DND-41 (cell line): ENCODE results near the gene LHX4.
A peak's percentile ranks its signal among the peaks of the same experiment; 100 is the strongest.

Experiments used
- ATAC-seq: fragments of 200-7000 bp; cut with Tn5 transposase; 3 replicates; pipeline ENCODE4 v1.9.1; 2021; ENCODE audit warnings: low read depth; ENCODE audit not compliant: insufficient read depth
- DNase-seq: peaks from one replicate; pipeline ENCODE4 v3.0.0-alpha.2; 2020
- H2AFZ ChIP-seq: 2 replicates; pipeline ENCODE4 v1.6.0; 2012; ENCODE audit warnings: low read depth, low read length
- H3K27ac ChIP-seq: 2 replicates; pipeline ENCODE4 v1.5.1; 2012; ENCODE audit warnings: low read length, inconsistent platforms
- H3K27me3 ChIP-seq: fragments of 200-600 bp; sonication (generic); 2 replicates; pipeline ENCODE4 v1.6.0; 2012; ENCODE audit warnings: low read length, mild to moderate bottlenecking, inconsistent platforms; ENCODE audit not compliant: insufficient read depth, poor library complexity
- H3K36me3 ChIP-seq: 2 replicates; pipeline ENCODE4 v1.5.1; 2012; ENCODE audit warnings: low read length, inconsistent platforms; ENCODE audit not compliant: insufficient read depth
- H3K4me1 ChIP-seq: 2 replicates; pipeline ENCODE4 v1.5.1; 2012; ENCODE audit warnings: mild to moderate bottlenecking, low read length; ENCODE audit not compliant: insufficient read depth
- H3K4me2 ChIP-seq: 2 replicates; pipeline ENCODE4 v1.6.0; 2012; ENCODE audit warnings: mild to moderate bottlenecking, moderate library complexity, low read length, inconsistent platforms; ENCODE audit not compliant: insufficient read depth
- H3K4me3 ChIP-seq, 2 experiments: fragments of 200-600 bp in 1 of 2; shearing (Covaris generic) in 1 of 2; 2 replicates each; pipeline ENCODE4 v1.5.1; 2012 to 2016; ENCODE audit warnings: inconsistent platforms in 2 of 2, low read length in 2 of 2, mild to moderate bottlenecking in 2 of 2, low read depth in 1 of 2, moderate library complexity in 1 of 2
- H3K79me2 ChIP-seq: 2 replicates; pipeline ENCODE4 v1.6.0; 2012; ENCODE audit warnings: low read length, inconsistent platforms; ENCODE audit not compliant: insufficient read depth
- H3K9ac ChIP-seq: 2 replicates; pipeline ENCODE4 v1.6.0; 2012; ENCODE audit warnings: low read depth, mild to moderate bottlenecking, inconsistent platforms, low read length, moderate library complexity
- H3K9me3 ChIP-seq: 2 replicates; pipeline ENCODE4 v1.5.1; 2012; ENCODE audit warnings: low read length, moderate library complexity, mild to moderate bottlenecking, inconsistent platforms; ENCODE audit not compliant: insufficient read depth, severe bottlenecking
- H4K20me1 ChIP-seq: 2 replicates; pipeline ENCODE4 v1.6.0; 2012; ENCODE audit warnings: low read length; ENCODE audit not compliant: insufficient read depth
- EZH2 ChIP-seq: IDR thresholded peaks from 3 replicates; pipeline ENCODE4 v1.6.1; 2012; ENCODE audit warnings: borderline replicate concordance, low read depth, mild to moderate bottlenecking, moderate library complexity, low read length, inconsistent platforms; ENCODE audit not compliant: severe bottlenecking
- TF ChIP-seq, protein P1 (sequence below): IDR thresholded peaks from 2 replicates; pipeline ENCODE4 v1.5.1; 2012; ENCODE audit warnings: borderline replicate concordance, low read length, moderate library complexity, mild to moderate bottlenecking; ENCODE audit not compliant: poor library complexity, severe bottlenecking; ENCODE audit errors: extremely low read depth

Gene LHX4

GRCh38 chr1:180248176-180248575 lies 18.1 kb downstream of the LHX4 start:
- H3K9ac ChIP-seq = no peak overlapping the region
- H4K20me1 ChIP-seq = no peaks in the 10 kb centered on the region; the same call in 1 of the 2 replicates
- no peak overlapping the region for H2AFZ ChIP-seq
- H3K4me3 ChIP-seq = no peak overlapping the region
- no peak overlapping the region for H3K4me2 ChIP-seq
- no peak for TF ChIP-seq EZH2
- TF ChIP-seq, protein P1, sequence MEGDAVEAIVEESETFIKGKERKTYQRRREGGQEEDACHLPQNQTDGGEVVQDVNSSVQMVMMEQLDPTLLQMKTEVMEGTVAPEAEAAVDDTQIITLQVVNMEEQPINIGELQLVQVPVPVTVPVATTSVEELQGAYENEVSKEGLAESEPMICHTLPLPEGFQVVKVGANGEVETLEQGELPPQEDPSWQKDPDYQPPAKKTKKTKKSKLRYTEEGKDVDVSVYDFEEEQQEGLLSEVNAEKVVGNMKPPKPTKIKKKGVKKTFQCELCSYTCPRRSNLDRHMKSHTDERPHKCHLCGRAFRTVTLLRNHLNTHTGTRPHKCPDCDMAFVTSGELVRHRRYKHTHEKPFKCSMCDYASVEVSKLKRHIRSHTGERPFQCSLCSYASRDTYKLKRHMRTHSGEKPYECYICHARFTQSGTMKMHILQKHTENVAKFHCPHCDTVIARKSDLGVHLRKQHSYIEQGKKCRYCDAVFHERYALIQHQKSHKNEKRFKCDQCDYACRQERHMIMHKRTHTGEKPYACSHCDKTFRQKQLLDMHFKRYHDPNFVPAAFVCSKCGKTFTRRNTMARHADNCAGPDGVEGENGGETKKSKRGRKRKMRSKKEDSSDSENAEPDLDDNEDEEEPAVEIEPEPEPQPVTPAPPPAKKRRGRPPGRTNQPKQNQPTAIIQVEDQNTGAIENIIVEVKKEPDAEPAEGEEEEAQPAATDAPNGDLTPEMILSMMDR = no peak
- H3K4me1 ChIP-seq = peaks cover 4% of the 10 kb centered on the region; the same call in 1 of the 2 replicates
- ATAC-seq (no peak), DNase-seq (no peak)
- H3K9me3 ChIP-seq = no peaks in the 10 kb centered on the region
- no peaks in the 10 kb centered on the region for H3K36me3 ChIP-seq
- no peaks in the 10 kb centered on the region for H3K79me2 ChIP-seq
- no peaks in the 10 kb centered on the region for H3K27me3 ChIP-seq
- no peak overlapping the region for H3K27ac ChIP-seq

DNA sequence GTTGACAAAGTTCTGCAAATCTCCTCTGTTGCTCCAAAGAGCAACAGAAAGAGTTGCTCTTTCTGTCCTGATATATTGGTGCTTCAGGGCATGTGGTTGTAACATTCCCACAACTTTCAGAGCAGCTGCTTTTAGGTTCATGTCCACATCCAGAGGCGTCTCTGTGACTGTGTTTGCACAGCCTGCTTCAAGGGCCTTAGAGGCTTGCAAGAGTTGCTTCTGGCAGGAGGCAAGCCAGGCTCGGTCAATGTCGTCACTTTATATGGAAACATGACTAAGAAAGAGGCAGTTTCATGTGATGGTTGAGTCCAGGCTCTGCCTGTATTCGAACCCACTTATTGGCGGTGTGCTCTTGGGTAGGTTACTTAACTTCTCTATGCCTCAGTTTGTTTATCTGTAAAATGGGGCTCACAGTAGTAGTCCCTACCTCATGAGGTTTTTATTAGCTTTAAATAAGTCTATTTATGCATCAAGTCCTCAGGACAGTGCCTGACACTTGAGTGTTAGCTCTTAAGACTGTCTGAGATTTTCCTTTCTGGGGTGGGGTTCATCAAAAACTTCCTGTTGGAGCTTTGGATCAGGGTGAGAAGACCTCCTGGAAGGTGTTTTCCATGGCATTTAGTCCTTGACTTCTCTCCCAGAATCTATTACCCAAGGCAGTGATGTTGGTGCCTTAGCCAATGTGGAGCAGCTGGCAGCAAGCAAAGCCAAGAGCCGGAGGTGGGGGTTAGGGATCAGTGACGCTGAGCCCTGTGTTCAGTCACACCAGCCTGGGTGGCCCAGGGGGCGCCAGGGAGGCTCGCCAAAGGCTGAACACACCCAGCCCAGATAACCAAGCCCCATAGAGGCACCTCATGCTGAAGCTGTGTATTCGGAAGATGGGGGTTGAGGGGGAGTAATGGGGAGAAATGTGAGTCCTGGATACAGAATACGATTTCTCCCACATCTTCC lies 18.9 kb downstream of the LHX4 start:
- no peak overlapping the region for H3K4me3 ChIP-seq
- H3K27me3 ChIP-seq = no peaks in the 10 kb centered on the region
- H3K4me2 ChIP-seq = no peak overlapping the region
- H3K9me3 ChIP-seq = no peaks in the 10 kb centered on the region
- H3K27ac ChIP-seq = no peak overlapping the region
- H3K4me1 ChIP-seq = peaks cover 4% of the 10 kb centered on the region; the same call in 1 of the 2 replicates
- H4K20me1 ChIP-seq = no peaks in the 10 kb centered on the region; the same call in 1 of the 2 replicates
- no peaks in the 10 kb centered on the region for H3K79me2 ChIP-seq
- ATAC-seq (peak; percentile 56; the same call in 1 of the 3 replicates), DNase-seq (peak; percentile 41)
- no peaks in the 10 kb centered on the region for H3K36me3 ChIP-seq
- no peak overlapping the region for H2AFZ ChIP-seq
- H3K9ac ChIP-seq = no peak overlapping the region
- TF ChIP-seq EZH2 = no peak
- TF ChIP-seq, protein P1 = peak; percentile 44

DNA sequence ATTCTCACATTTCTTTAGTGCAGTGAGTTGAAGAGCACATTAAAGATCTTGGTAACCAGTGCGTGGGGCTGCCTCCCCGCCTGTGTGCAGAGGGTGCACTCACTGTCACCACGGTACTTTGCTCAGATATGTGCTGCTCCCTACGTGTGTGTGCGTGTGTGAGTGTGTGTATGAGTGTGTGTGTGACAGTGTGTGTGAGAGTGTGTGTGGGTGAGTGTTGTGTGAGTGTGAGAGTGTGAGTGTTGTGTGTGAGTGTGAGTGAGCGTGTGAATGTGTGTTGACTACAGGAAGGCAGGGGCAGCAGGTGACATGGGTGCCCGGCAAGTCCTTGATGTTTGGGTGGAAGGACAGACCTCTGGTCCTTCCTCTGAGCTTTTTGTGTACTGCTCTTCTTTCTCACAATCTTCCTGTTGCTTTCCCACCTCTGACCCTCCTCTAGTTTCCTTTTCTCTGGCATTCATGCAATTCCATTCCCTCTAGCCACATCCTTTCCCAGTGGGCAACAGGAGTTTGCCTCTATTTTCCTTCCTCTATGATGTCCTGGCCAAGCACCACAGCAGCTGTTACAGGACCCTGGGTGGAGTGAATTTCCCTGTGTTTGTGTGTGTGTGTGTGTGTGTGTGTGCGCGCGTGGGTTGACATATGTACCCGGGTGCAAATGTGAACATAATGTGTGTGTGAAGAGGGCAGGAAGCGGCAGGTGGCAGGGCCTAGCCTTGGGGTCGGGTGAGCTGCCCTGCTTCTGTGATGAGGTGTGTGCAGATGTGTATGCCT lies 19.8 kb downstream of the LHX4 start:
- peak; percentile 28 for DNase-seq
- peak; percentile 59 for ATAC-seq
- no peaks in the 10 kb centered on the region; the same call in 1 of the 2 replicates for H4K20me1 ChIP-seq
- H3K9me3 ChIP-seq = no peaks in the 10 kb centered on the region
- no peak overlapping the region for H3K4me2 ChIP-seq
- TF ChIP-seq, protein P1 = no peak
- TF ChIP-seq EZH2 = no peak
- no peak overlapping the region for H3K9ac ChIP-seq
- H3K79me2 ChIP-seq = no peaks in the 10 kb centered on the region
- peaks cover 4% of the 10 kb centered on the region; the same call in 1 of the 2 replicates for H3K4me1 ChIP-seq
- no peak overlapping the region for H3K27ac ChIP-seq
- H3K4me3 ChIP-seq = no peak overlapping the region
- H3K36me3 ChIP-seq = no peaks in the 10 kb centered on the region
- no peak overlapping the region for H2AFZ ChIP-seq
- H3K27me3 ChIP-seq = no peaks in the 10 kb centered on the region
